HepG2 (cell line): Measurements from ENCODE around the gene COASY. TPM values are rescaled to one million over a fixed set of nuclear protein-coding genes. Genes with fewer than 3 reads are reported as not detected.
A peak's percentile ranks its signal among the peaks of the same experiment; 100 is the strongest.

Source experiments
- AGO2 ChIP-seq: fragments of 200-400 bp; formaldehyde crosslinking; optimal IDR thresholded peaks from 2 replicates; pipeline ENCODE3; 2017; ENCODE audit warnings: mild to moderate bottlenecking, low read depth, low read length, moderate library complexity
- AKAP8 ChIP-seq: sonication (generic); formaldehyde crosslinking; IDR thresholded peaks from 2 replicates; pipeline ENCODE4 v1.5.1; 2020; ENCODE audit warnings: mild to moderate bottlenecking, missing genetic modification reagents
- ATF6 ChIP-seq: sonication (generic); formaldehyde crosslinking; conservative IDR thresholded peaks from 2 replicates; pipeline ENCODE4 v1.4.0; 2020; ENCODE audit warnings: missing genetic modification reagents
- BCL3 ChIP-seq: sonication (generic); formaldehyde crosslinking; IDR thresholded peaks from 2 replicates; pipeline ENCODE4 v1.5.1; 2020; ENCODE audit warnings: mild to moderate bottlenecking, missing genetic modification reagents, moderate library complexity
- BORCS8-MEF2B ChIP-seq: sonication (generic); formaldehyde crosslinking; IDR thresholded peaks from 2 replicates; pipeline ENCODE4 v1.8.0; 2022; ENCODE audit warnings: mild to moderate bottlenecking, missing genetic modification reagents
- CBX2 ChIP-seq, 2 experiments: fragments of 200-600 bp in 1 of 2; sonication (generic); formaldehyde crosslinking in 1 of 2; IDR thresholded peaks; 2 replicates each; pipeline versions ENCODE4 v1.7.0 to v1.8.1; 2018 to 2022; ENCODE audit warnings: low read depth in 2 of 2, low read length in 1 of 2, mild to moderate bottlenecking in 1 of 2, missing genetic modification reagents in 1 of 2
- HMG20A ChIP-seq: IDR thresholded peaks from 2 replicates; pipeline ENCODE4 v1.6.1; 2016; ENCODE audit warnings: borderline replicate concordance
- MAFG ChIP-seq: sonication (generic); formaldehyde crosslinking; IDR thresholded peaks from 2 replicates; pipeline ENCODE4 v1.5.1; 2020; ENCODE audit warnings: mild to moderate bottlenecking, missing genetic modification reagents
- MYNN ChIP-seq: sonication (generic); formaldehyde crosslinking; IDR thresholded peaks from 2 replicates; pipeline ENCODE4 v1.4.0; 2020; ENCODE audit warnings: mild to moderate bottlenecking, low read depth, missing genetic modification reagents
- NR2F2 ChIP-seq: IDR thresholded peaks from 2 replicates; pipeline ENCODE4 v1.6.1; 2012; ENCODE audit warnings: low read depth, inconsistent platforms, borderline replicate concordance
- PRMT3 ChIP-seq: sonication (generic); formaldehyde crosslinking; IDR thresholded peaks from 2 replicates; pipeline ENCODE4 v1.8.1; 2022; ENCODE audit warnings: low read depth, mild to moderate bottlenecking, moderate library complexity, missing genetic modification reagents, borderline replicate concordance
- RARG ChIP-seq: sonication (generic); formaldehyde crosslinking; IDR thresholded peaks from 2 replicates; pipeline ENCODE4 v1.4.0; 2020; ENCODE audit warnings: low read depth, mild to moderate bottlenecking, missing genetic modification reagents
- SIN3A ChIP-seq: IDR thresholded peaks from 2 replicates; pipeline ENCODE4 v1.6.1; 2011; ENCODE audit warnings: low read depth, mild to moderate bottlenecking, control low read depth, low read length, borderline replicate concordance
- SIN3B ChIP-seq: fragments of 150-350 bp; IDR thresholded peaks from 2 replicates; pipeline ENCODE4 v1.6.1; 2014; ENCODE audit warnings: low read length
- ZBTB7A ChIP-seq: sonication (generic); formaldehyde crosslinking; IDR thresholded peaks from 2 replicates; pipeline ENCODE4 v1.8.0; 2022; ENCODE audit warnings: mild to moderate bottlenecking, missing genetic modification reagents
- ZNF431 ChIP-seq: sonication (generic); formaldehyde crosslinking; IDR thresholded peaks from 2 replicates; pipeline ENCODE4 v1.9.0; 2022; ENCODE audit warnings: missing genetic modification reagents, low read depth, mild to moderate bottlenecking, borderline replicate concordance
- ZNF460 ChIP-seq: sonication (generic); formaldehyde crosslinking; IDR thresholded peaks from 2 replicates; pipeline ENCODE4 v1.5.1; 2020; ENCODE audit warnings: missing genetic modification reagents, mild to moderate bottlenecking, borderline replicate concordance
- ZNF557 ChIP-seq: sonication (generic); formaldehyde crosslinking; IDR thresholded peaks from 2 replicates; pipeline ENCODE4 v1.4.0; 2020; ENCODE audit warnings: missing genetic modification reagents
- ZNF607 ChIP-seq: sonication (generic); formaldehyde crosslinking; IDR thresholded peaks from 2 replicates; pipeline ENCODE4 v1.5.1; 2020; ENCODE audit warnings: missing genetic modification reagents, mild to moderate bottlenecking, borderline replicate concordance
- ZNF616 ChIP-seq: sonication (generic); formaldehyde crosslinking; IDR thresholded peaks from 2 replicates; pipeline ENCODE4 v1.5.0; 2020; ENCODE audit warnings: low read depth, mild to moderate bottlenecking, missing genetic modification reagents
- ZSCAN12 ChIP-seq: sonication (generic); formaldehyde crosslinking; IDR thresholded peaks from 2 replicates; pipeline ENCODE4 v1.9.0; 2021; ENCODE audit warnings: mild to moderate bottlenecking, missing genetic modification reagents
- polyA plus RNA-seq, 8 experiments: library from polyadenylated mRNA; depleted of rRNA in 3 of 8; stranded (reverse) in 7 of 8; unstranded in 1 of 8; fragments of >200 nt; fragmentation: Illumina TruSeq in 4 of 8; extraction: Trizol in 4 of 8; gene quantifications; 2 replicates each; pipeline versions ENCODE4 v1.2.1 to v1.2.3, GENCODE V29; 2011 to 2016; ENCODE audit warnings: low read depth in 4 of 8, missing spikeins in 1 of 8, mixed read lengths in 1 of 8; ENCODE audit not compliant: insufficient read depth in 1 of 8
- total RNA-seq, 5 experiments: library from RNA; depleted of rRNA; stranded (reverse); fragments of >200 nt; fragmentation: Illumina TruSeq; extraction: Trizol; gene quantifications; 2 replicates each; pipeline ENCODE4 v1.2.3, GENCODE V29; 2016; ENCODE audit warnings: low read depth in 1 of 5

Gene COASY
- total and polyA plus RNA-seq, 2 of the 13 experiments (the other 11 are each of a cell fraction or from before 2014, with no cell fraction given): 90.7 to 125 TPM

DNA sequence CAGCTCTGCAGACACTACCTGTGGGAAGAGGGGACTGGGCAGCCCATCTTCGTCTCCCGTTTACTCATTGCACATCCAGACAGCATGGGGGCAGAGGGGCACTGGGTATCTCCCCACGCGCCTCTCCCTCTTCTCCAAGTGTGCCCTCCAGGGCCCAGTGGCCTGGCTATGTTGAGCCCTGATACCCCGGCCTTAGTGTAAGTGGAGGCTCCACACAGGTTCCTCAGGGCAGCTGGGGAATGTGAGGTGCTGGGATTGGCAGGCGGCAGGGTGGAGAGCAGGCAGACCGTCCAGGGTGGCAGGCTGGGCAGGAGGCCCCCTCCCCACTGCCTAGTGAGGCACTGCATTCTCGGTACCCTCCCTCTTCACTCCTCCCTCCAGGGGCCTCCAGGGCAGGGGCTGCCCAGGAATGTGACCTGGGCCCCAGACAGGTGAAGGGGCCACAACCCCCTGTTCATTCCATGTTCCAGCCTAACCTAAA is 39.1 kb upstream of the COASY start (continued):
- TF ChIP-seq MYNN: no peak
- TF ChIP-seq ZNF616 (CRISPR knock-in tag): no peak
- TF ChIP-seq SIN3A: no peak
- TF ChIP-seq ZSCAN12: no peak
- TF ChIP-seq RARG (CRISPR knock-in tag): no peak
- no peak for TF ChIP-seq SIN3B
- TF ChIP-seq PRMT3 (CRISPR knock-in tag): no peak
- no peak for TF ChIP-seq HMG20A (CRISPR knock-in tag)
- TF ChIP-seq ATF6 (CRISPR knock-in tag): no peak
- TF ChIP-seq ZBTB7A (CRISPR knock-in tag): no peak; the same call in 1 of the 2 replicates
- 0 out of 2 replicates have a peak, but pooled peaks have one; percentile 4 for TF ChIP-seq ZNF607 (CRISPR knock-in tag)
- TF ChIP-seq AGO2: peak; percentile 70
- no peak for TF ChIP-seq BCL3
- no peak for TF ChIP-seq ZNF431
- TF ChIP-seq AKAP8 (CRISPR knock-in tag): no peak
- no peak for TF ChIP-seq ZNF460
- TF ChIP-seq ZNF557 (CRISPR knock-in tag): no peak
- TF ChIP-seq NR2F2: peak; percentile 57; the same call in 1 of the 2 replicates
- TF ChIP-seq MAFG (CRISPR knock-in tag): no peak
- no peak for TF ChIP-seq CBX2 (IDR thresholded peaks at IDR 0.05; ENCODE audit: low read depth, low read length)
- TF ChIP-seq CBX2 (CRISPR knock-in tag; IDR thresholded peaks at IDR 0.05; ENCODE audit: low read depth): no peak
- TF ChIP-seq BORCS8-MEF2B (CRISPR knock-in tag): 0 out of 2 replicates have a peak, but pooled peaks have one; percentile 30
